ENCODE results near the gene DHRS4L2.

- TF ChIP-seq YY1 (IDR thresholded peaks at IDR 0.05; ENCODE audit: low read depth, low read length) (no peak), HDAC2 (IDR thresholded peaks at IDR 0.05) (no peak), NBN (IDR thresholded peaks at IDR 0.05) (no peak), HDAC6 (IDR thresholded peaks at IDR 0.05; ENCODE audit: unreplicated experiment) (no peak), CTCF (IDR thresholded peaks at IDR 0.05 in 2 of 3, conservative IDR thresholded peaks at IDR 0.05 in 1 of 3; ENCODE audit: control insufficient read depth in 2 of 3, extremely low read depth in 1 of 3, insufficient read depth in 1 of 3, low read depth in 3 of 3, low read length in 3 of 3) (no peak), POLR2A (IDR thresholded peaks at IDR 0.05; ENCODE audit: low read depth, low read length) (no peak), ZNF274 (IDR thresholded peaks at IDR 0.05; ENCODE audit: insufficient read depth, insufficient read length) (no peak), TCF12 (IDR thresholded peaks at IDR 0.05; ENCODE audit: low read depth, low read length) (no peak), CEBPB (IDR thresholded peaks at IDR 0.05; ENCODE audit: borderline replicate concordance in 1 of 2, low read depth in 2 of 2, low read length in 2 of 2) (no peak)
These were observed 37.0 kb upstream of the DHRS4L2 start for GRCh38 chr14:23951590-23952201.
